H9 (cell line): ENCODE measurements around the gene ZNF718. TPM values are rescaled to one million over a fixed set of nuclear protein-coding genes. Genes with fewer than 3 reads are reported as not detected.

ENCODE experiments used
- DNase-seq: peaks from one replicate; pipeline ENCODE4 v3.0.0-alpha.2; 2017
- H2AFZ ChIP-seq: one replicate; pipeline ENCODE4 v1.6.1; 2013; ENCODE audit warnings: mild to moderate bottlenecking, low read length, control low read depth, moderate library complexity
- H2AK5ac ChIP-seq: 2 replicates; pipeline ENCODE4 v1.6.1; 2013; ENCODE audit warnings: low read length, control low read depth, mixed read lengths; ENCODE audit not compliant: insufficient read length
- H2BK120ac ChIP-seq: one replicate; pipeline ENCODE4 v1.6.1; 2013; ENCODE audit warnings: low read depth, mild to moderate bottlenecking, low read length, control low read depth, inconsistent platforms; ENCODE audit not compliant: poor library complexity, severe bottlenecking
- H2BK12ac ChIP-seq: 2 replicates; pipeline ENCODE4 v1.6.1; 2013; ENCODE audit warnings: low read length, control low read depth, mixed read lengths, low read depth; ENCODE audit not compliant: insufficient read length
- H2BK15ac ChIP-seq: 2 replicates; pipeline ENCODE4 v1.6.1; 2013; ENCODE audit warnings: low read depth, low read length, control low read depth
- H2BK20ac ChIP-seq: one replicate; pipeline ENCODE4 v1.6.1; 2013; ENCODE audit warnings: low read depth, mild to moderate bottlenecking, low read length, control low read depth, inconsistent platforms; ENCODE audit not compliant: poor library complexity, severe bottlenecking
- H2BK5ac ChIP-seq: 2 replicates; pipeline ENCODE4 v1.6.1; 2013; ENCODE audit warnings: low read length, control low read depth, mixed read lengths; ENCODE audit not compliant: insufficient read length
- H3K14ac ChIP-seq: 2 replicates; pipeline ENCODE4 v1.6.1; 2013; ENCODE audit warnings: low read length, control low read depth; ENCODE audit not compliant: insufficient read depth
- H3K18ac ChIP-seq: 2 replicates; pipeline ENCODE4 v1.6.1; 2013; ENCODE audit warnings: low read depth, mild to moderate bottlenecking, mixed read lengths, low read length, control low read depth; ENCODE audit not compliant: insufficient read length
- H3K23ac ChIP-seq: 2 replicates; pipeline ENCODE4 v1.6.1; 2013; ENCODE audit warnings: low read length, control low read depth, mixed read lengths, low read depth; ENCODE audit not compliant: insufficient read length
- H3K23me2 ChIP-seq: 2 replicates; pipeline ENCODE4 v1.6.1; 2013; ENCODE audit warnings: low read depth, mild to moderate bottlenecking, mixed read lengths, low read length, control low read depth; ENCODE audit not compliant: insufficient read length, poor library complexity, severe bottlenecking
- H3K27ac ChIP-seq: 2 replicates; pipeline ENCODE4 v1.5.1; 2013; ENCODE audit warnings: low read length, control low read depth, mixed read lengths, low read depth; ENCODE audit not compliant: insufficient read length
- H3K27me3 ChIP-seq: 2 replicates; pipeline ENCODE4 v1.6.1; 2013; ENCODE audit warnings: low read length, control low read depth, inconsistent platforms; ENCODE audit not compliant: insufficient read depth
- H3K4ac ChIP-seq: 2 replicates; pipeline ENCODE4 v1.6.1; 2013; ENCODE audit warnings: low read depth, mild to moderate bottlenecking, control low read depth, inconsistent platforms, low read length, moderate library complexity
- H3K4me1 ChIP-seq: 2 replicates; pipeline ENCODE4 v1.6.1; 2013; ENCODE audit warnings: low read length, control low read depth, inconsistent platforms; ENCODE audit not compliant: insufficient read depth
- H3K4me2 ChIP-seq: 2 replicates; pipeline ENCODE4 v1.6.1; 2013; ENCODE audit warnings: low read length, control low read depth, mixed read lengths; ENCODE audit not compliant: insufficient read length, insufficient read depth
- H3K56ac ChIP-seq: 2 replicates; pipeline ENCODE4 v1.6.1; 2013; ENCODE audit warnings: low read depth, mild to moderate bottlenecking, mixed read lengths, low read length, control low read depth; ENCODE audit not compliant: insufficient read length
- H3K79me1 ChIP-seq: 2 replicates; pipeline ENCODE4 v1.6.1; 2013; ENCODE audit warnings: low read depth, mild to moderate bottlenecking, moderate library complexity, low read length, control low read depth, inconsistent platforms; ENCODE audit not compliant: insufficient read depth, poor library complexity, severe bottlenecking
- H3K79me2 ChIP-seq: 2 replicates; pipeline ENCODE4 v1.6.1; 2013; ENCODE audit warnings: low read length, control low read depth, inconsistent platforms; ENCODE audit not compliant: insufficient read depth
- H3K9ac ChIP-seq: 2 replicates; pipeline ENCODE4 v1.6.1; 2013; ENCODE audit warnings: low read length, control low read depth, mixed read lengths; ENCODE audit not compliant: insufficient read length; ENCODE audit errors: extremely low read depth
- H3K9me3 ChIP-seq: one replicate; pipeline ENCODE4 v1.6.1; 2013; ENCODE audit warnings: low read depth, low read length, inconsistent platforms; ENCODE audit not compliant: control insufficient read depth
- H3T11ph ChIP-seq: one replicate; pipeline ENCODE4 v1.6.1; 2013; ENCODE audit warnings: mild to moderate bottlenecking, low read length, control low read depth, inconsistent platforms
- H4K20me1 ChIP-seq: one replicate; pipeline ENCODE4 v1.6.1; 2013; ENCODE audit not compliant: control insufficient read depth, insufficient read length, insufficient read depth
- H4K5ac ChIP-seq: 2 replicates; pipeline ENCODE4 v1.6.1; 2013; ENCODE audit warnings: low read depth, mild to moderate bottlenecking, mixed read lengths, low read length, control low read depth; ENCODE audit not compliant: insufficient read length
- H4K8ac ChIP-seq: replicated peaks from 2 replicates; pipeline ENCODE4 v1.6.1; 2013; ENCODE audit warnings: low read length, control low read depth, mixed read lengths, low read depth; ENCODE audit not compliant: insufficient read length
- H4K91ac ChIP-seq: 2 replicates; pipeline ENCODE4 v1.6.1; 2013; ENCODE audit warnings: low read depth, mild to moderate bottlenecking, moderate library complexity, mixed read lengths, low read length, control low read depth; ENCODE audit not compliant: insufficient read length
- H3K27ac Mint-ChIP-seq, 3 experiments: 2 replicates in 2 of 3; 3 replicates in 1 of 3; pipeline ENCODE4 v1.8.0; 2020 to 2021; ENCODE audit warnings: mixed read lengths in 3 of 3, mild to moderate bottlenecking in 1 of 3, moderate library complexity in 1 of 3
- H3K27me3 Mint-ChIP-seq: 2 replicates; pipeline ENCODE4 v1.8.0; 2021; ENCODE audit warnings: low read depth, mild to moderate bottlenecking, moderate library complexity, mixed read lengths
- H3K36me3 Mint-ChIP-seq, 3 experiments: 2 replicates in 2 of 3; 3 replicates in 1 of 3; pipeline ENCODE4 v1.8.0; 2020 to 2021; ENCODE audit warnings: low read depth in 3 of 3, mixed read lengths in 3 of 3; ENCODE audit not compliant: insufficient read depth in 1 of 3
- H3K4me1 Mint-ChIP-seq, 2 experiments: 2 replicates each; pipeline ENCODE4 v1.8.0; 2020; ENCODE audit warnings: mixed read lengths in 2 of 2
- H3K4me3 Mint-ChIP-seq, 2 experiments: 2 replicates in 1 of 2; 3 replicates in 1 of 2; pipeline ENCODE4 v1.8.0; 2020 to 2021; ENCODE audit warnings: mild to moderate bottlenecking in 2 of 2, mixed read lengths in 2 of 2, moderate library complexity in 1 of 2
- H3K9me3 Mint-ChIP-seq, 2 experiments: 2 replicates in 1 of 2; 3 replicates in 1 of 2; pipeline ENCODE4 v1.8.0; 2020; ENCODE audit warnings: mild to moderate bottlenecking in 2 of 2, mixed read lengths in 2 of 2, moderate library complexity in 1 of 2
- WGBS: extraction: QIAGEN DNeasy Blood & Tissue Kit; methylation state at CpG from one replicate; pipeline ENCODE4 v1.1.7; 2013; ENCODE audit warnings: missing lambda C conversion rate, low lambda C conversion rate, mixed read lengths; ENCODE audit not compliant: insufficient read length; ENCODE audit errors: extremely low coverage; 5-methylcytosine and 5-hydroxymethylcytosine counted together
- total RNA-seq: library from RNA; stranded (reverse); gene quantifications from 2 replicates; pipeline ENCODE4 v1.2.1, GENCODE V29; 2021
- TF ChIP-seq, protein P1 (sequence below): fragments of 200-600 bp; sonication (generic); conservative IDR thresholded peaks from 3 replicates; pipeline ENCODE4 v1.8.0; 2021; ENCODE audit warnings: antibody characterized with exemption, mild to moderate bottlenecking

Gene ZNF718
- total RNA-seq, 1 experiment from 2014 or later = 12.5 TPM

DNA sequence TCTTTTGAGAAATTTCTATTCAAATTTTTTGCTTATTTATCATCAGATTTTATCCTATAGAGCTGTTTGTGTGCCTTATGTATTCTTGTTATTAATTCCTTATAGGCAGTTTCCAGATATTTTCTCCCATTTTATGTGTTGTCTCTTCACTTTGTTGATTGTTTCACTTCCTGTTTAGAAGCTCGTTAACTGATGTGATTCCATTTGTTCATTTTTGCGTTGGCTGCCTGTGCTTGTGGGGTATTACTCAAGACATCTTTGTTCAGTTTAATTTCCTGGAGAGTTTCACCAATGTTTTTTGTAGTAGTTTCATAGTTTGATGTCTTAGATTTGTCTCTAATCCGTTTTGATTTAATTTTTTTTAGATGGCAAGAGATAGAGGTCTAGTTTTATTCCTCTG is 14.6 kb downstream of the ZNF718 start:
- DNase-seq = no peak
- peaks cover 11% of the 10 kb centered on the region for H3K79me1 ChIP-seq
- no peak overlapping the region for H3K56ac ChIP-seq
- no peak overlapping the region for H3T11ph ChIP-seq
- no peak overlapping the region for H3K14ac ChIP-seq
- no peak overlapping the region for H2BK20ac ChIP-seq
- H3K4me2 ChIP-seq = no peak overlapping the region
- Mint-ChIP-seq H3K9me3 (peaks cover 25 to 93% of the 10 kb centered on the region in 2 experiments; a peak in 4 of 5 replicates), H3K27me3 (no peaks in the 10 kb centered on the region), H3K4me1 (peaks cover 6 to 26% of the 10 kb centered on the region in 2 experiments; a peak in 3 of 4 replicates), H3K4me3 (no peak overlapping the region), H3K36me3 (peaks cover 86 to 95% (median 90%) of the 10 kb centered on the region in 3 experiments), H3K27ac (peak overlapping the region in 1 of 3 experiments; percentile 2; a peak in 1 of 7 replicates)
- H2AFZ ChIP-seq = no peak overlapping the region
- no peak overlapping the region for H2BK120ac ChIP-seq
- WGBS = no CpG with 5 or more reads among the region's 3 CpGs
- no peak overlapping the region for H4K91ac ChIP-seq
- H3K27me3 ChIP-seq = no peaks in the 10 kb centered on the region
- no peaks in the 10 kb centered on the region for H3K9me3 ChIP-seq
- H2BK5ac ChIP-seq = no peak overlapping the region
- no peaks in the 10 kb centered on the region for H3K23me2 ChIP-seq
- H3K4ac ChIP-seq = no peak overlapping the region
- no peak overlapping the region for H2AK5ac ChIP-seq
- no peaks in the 10 kb centered on the region for H3K4me1 ChIP-seq
- H4K20me1 ChIP-seq = no peaks in the 10 kb centered on the region
- no peak overlapping the region for H3K23ac ChIP-seq
- TF ChIP-seq, protein P1, sequence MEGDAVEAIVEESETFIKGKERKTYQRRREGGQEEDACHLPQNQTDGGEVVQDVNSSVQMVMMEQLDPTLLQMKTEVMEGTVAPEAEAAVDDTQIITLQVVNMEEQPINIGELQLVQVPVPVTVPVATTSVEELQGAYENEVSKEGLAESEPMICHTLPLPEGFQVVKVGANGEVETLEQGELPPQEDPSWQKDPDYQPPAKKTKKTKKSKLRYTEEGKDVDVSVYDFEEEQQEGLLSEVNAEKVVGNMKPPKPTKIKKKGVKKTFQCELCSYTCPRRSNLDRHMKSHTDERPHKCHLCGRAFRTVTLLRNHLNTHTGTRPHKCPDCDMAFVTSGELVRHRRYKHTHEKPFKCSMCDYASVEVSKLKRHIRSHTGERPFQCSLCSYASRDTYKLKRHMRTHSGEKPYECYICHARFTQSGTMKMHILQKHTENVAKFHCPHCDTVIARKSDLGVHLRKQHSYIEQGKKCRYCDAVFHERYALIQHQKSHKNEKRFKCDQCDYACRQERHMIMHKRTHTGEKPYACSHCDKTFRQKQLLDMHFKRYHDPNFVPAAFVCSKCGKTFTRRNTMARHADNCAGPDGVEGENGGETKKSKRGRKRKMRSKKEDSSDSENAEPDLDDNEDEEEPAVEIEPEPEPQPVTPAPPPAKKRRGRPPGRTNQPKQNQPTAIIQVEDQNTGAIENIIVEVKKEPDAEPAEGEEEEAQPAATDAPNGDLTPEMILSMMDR = no peak
- no peak overlapping the region for H4K8ac ChIP-seq
- H3K79me2 ChIP-seq = peaks cover 32% of the 10 kb centered on the region
- no peak overlapping the region for H3K27ac ChIP-seq
- H3K9ac ChIP-seq = no peak overlapping the region
- H2BK12ac ChIP-seq = no peak overlapping the region
- no peak overlapping the region for H2BK15ac ChIP-seq
- no peak overlapping the region for H4K5ac ChIP-seq
- H3K18ac ChIP-seq = no peak overlapping the region
